Measurements from ENCODE around the gene COCH. TPM values are rescaled to one million over a fixed set of nuclear protein-coding genes. Genes with fewer than 3 reads are reported as not detected.

Gene COCH
- total and polyA plus RNA-seq, 10 of the 15 experiments (the other 5 are each of a cell fraction or from before 2014, with no cell fraction given), result 1.8 to 8.3 (median 5.1) TPM

GRCh38 chr14:30921788-30922187 is 47.4 kb downstream of the COCH start:
- H3K36me3 ChIP-seq (ENCODE audit: control insufficient read depth in 2 of 2, insufficient read depth in 2 of 2, low read length in 1 of 2), result peaks cover 0 to 2% of the 10 kb centered on the region in 2 experiments; a peak in 2 of 4 replicates
- no peaks in the 10 kb centered on the region for H3K4me1 ChIP-seq (ENCODE audit: control insufficient read depth, insufficient read depth, low read length)
- in situ Hi-C loops (cut with MboI), result no loop called here
- ChIA-PET SMC1A (ENCODE audit: uncharacterized antibody, unreplicated experiment) (interaction anchor here (1.1 kb wide), 1 partner anchor 18 kb away, joined by 3 read pairs; no protein-coding TSS in a partner anchor), CTCF (no interaction called here), RAD21 (ENCODE audit: unreplicated experiment) (no interaction called here), POLR2A (no interaction called here)
- H3K4me3 ChIP-seq, result no peak overlapping the region
- H3K27me3 ChIP-seq (replicated peaks in 1 of 2; ENCODE audit: control insufficient read depth in 2 of 2, insufficient read depth in 2 of 2, low read length in 1 of 2), result no peaks in the 10 kb centered on the region
- intact Hi-C loops (cut with micrococcal nuclease; ENCODE audit: unreplicated experiment), result no loop called here
- H3K27ac ChIP-seq (ENCODE audit: control insufficient read depth, insufficient read depth), result no peak overlapping the region
- TF ChIP-seq, protein P1, sequence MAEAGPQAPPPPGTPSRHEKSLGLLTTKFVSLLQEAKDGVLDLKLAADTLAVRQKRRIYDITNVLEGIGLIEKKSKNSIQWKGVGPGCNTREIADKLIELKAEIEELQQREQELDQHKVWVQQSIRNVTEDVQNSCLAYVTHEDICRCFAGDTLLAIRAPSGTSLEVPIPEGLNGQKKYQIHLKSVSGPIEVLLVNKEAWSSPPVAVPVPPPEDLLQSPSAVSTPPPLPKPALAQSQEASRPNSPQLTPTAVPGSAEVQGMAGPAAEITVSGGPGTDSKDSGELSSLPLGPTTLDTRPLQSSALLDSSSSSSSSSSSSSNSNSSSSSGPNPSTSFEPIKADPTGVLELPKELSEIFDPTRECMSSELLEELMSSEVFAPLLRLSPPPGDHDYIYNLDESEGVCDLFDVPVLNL (IDR thresholded peaks at IDR 0.05; ENCODE audit: low read depth, low read length), result no peak
- no peak for TF ChIP-seq CREB1 (IDR thresholded peaks at IDR 0.05; ENCODE audit: low read depth)
- no peak for TF ChIP-seq IRF3 (IDR thresholded peaks at IDR 0.05)
- TF ChIP-seq ASH2L (IDR thresholded peaks at IDR 0.05; ENCODE audit: borderline replicate concordance, low read depth), result no peak
- TF ChIP-seq SREBF1 (IDR thresholded peaks at IDR 0.05; ENCODE audit: low read length), result no peak
- no peak for TF ChIP-seq POLR2A (IDR thresholded peaks at IDR 0.05; ENCODE audit: low read depth, low read length)
- no peak for DNase-seq (ENCODE audit: low read depth, low spot score)
- H4K20me1 ChIP-seq (ENCODE audit: control insufficient read depth, insufficient read depth), result no peaks in the 10 kb centered on the region
- 100% methylated on average over 2 of the region's 2 CpGs for WGBS (ENCODE audit: insufficient coverage, insufficient replicate concordance, low lambda C conversion rate, missing lambda C conversion rate)
- no peaks in the 10 kb centered on the region for H3K9me3 ChIP-seq (replicated peaks; ENCODE audit: control insufficient read depth, insufficient read depth, low read length)
- no TSS peak for BruUV-seq (replicated peaks)
- H3K4me2 ChIP-seq (ENCODE audit: control insufficient read depth, insufficient read depth), result no peak overlapping the region
- no peak overlapping the region for H3K9ac ChIP-seq (ENCODE audit: control insufficient read depth, insufficient read depth, low read length)
- H3K79me2 ChIP-seq (ENCODE audit: control insufficient read depth, insufficient read depth, low read length), result no peaks in the 10 kb centered on the region
- ATAC-seq, result no peak
- FAIRE-seq, result no peak
- H2AFZ ChIP-seq (ENCODE audit: control insufficient read depth, low read depth, low read length), result no peak overlapping the region

Measured in GM12878 (cell line).